ENCODE results near the gene LRRC18.

The LRRC18 gene

GRCh38 chr10:48905311-48905710 is 34.3 kb downstream of the LRRC18 start:
- no peak for DNase-seq

GRCh38 chr10:48904861-48905260 is 34.8 kb downstream of the LRRC18 start:
- DNase-seq = no peak

DNA sequence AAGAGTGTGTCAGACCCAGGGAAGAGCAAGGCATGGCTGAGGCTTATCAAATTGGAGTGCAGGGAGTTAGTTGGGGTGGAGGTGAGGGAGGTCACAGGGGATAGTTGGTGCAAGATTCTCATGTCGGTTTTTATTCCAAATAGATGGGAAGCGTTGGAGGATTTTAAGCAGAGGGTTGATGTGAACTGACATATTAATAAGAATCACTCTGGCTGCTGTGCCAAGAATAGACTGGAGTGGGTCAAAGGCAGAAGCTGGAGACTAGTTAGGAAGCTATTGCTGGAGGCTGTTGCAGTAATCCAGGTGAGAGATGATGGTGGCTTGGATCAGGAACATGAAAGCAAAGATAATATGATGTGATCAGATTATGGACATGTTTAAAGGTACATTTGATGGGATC is 36.5 kb downstream of the LRRC18 start:
- DNase-seq = no peak

DNA sequence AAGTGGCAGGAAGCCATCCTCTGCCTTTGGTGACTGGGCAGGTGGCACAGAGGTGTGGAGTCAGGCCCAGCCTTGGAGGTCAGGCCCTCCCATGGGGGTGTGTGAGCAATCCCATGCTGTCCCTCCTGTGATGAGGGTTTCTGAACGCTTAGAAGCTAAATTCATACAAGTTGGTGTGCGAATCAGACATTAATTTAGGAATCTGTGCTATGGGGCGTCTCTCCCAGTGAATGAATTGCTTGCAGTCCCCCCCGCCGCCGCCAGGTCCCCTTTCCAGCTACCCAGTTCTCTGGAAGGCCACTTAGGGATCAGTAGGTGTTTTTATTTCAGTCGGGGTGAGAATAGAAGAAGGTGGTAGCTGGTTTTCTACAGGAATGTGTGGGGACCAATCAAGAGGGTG is 37.5 kb downstream of the LRRC18 start:
- DNase-seq = no peak

- DNase-seq = no peak
These were observed 38.3 kb downstream of the LRRC18 start for GRCh38 chr10:48901319-48901718.

- no peak for DNase-seq
These were observed 39.3 kb downstream of the LRRC18 start for GRCh38 chr10:48900371-48900801.

GRCh38 chr10:48899781-48900180 is 39.9 kb downstream of the LRRC18 start:
- no peak for DNase-seq

GRCh38 chr10:48898426-48898825 is 41.2 kb downstream of the LRRC18 start:
- DNase-seq = no peak

DNA sequence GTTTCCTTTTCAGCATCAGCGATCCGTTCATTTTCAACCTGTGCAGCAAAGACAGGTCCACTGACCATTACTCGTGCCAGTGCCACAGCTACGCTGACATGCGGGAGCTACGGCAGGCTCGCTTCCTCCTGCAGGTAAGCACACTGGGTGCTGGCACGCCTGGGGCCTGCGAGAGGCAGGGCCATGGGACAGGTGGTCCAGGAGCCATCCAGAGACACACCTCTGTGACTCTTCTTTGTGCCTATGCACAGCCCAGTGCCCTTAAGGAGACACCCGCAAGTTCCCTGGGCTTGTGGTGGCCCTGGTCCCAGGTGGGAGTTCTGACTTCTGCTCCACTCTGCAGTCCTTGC is 42.2 kb downstream of the LRRC18 start:
- DNase-seq = no peak

DNA sequence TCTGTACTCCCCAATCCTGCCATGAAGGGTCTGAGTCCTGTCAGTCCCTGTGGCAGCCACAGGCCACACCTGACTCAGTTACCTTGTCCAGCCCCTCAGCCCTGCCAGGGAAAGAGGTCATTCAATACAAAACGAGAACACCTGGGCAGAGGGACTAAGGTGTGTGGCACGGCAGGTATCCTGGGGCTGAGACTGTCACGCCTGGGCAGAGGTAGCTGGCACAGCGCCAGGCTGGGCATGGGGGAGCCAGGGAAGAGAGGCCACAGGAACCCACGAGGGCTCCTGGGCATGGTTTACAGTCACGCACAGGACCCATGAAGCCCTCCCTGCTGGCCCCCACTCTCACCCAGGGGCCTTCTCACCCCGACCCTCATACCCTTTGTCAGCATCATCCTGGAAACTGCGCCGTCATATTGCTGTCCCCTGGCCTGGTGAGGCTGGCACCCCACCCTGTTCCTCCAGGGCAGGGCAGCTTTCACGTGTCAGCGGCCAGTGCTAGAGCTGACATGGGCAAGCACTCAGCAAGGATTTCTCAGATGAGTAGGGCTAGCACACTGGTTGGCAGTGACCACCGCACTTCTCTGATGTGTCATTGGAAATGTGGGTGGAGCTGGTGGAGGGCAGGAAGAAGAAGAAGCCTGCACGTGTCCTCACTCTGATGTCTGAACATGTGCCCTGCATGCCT is 42.7 kb downstream of the LRRC18 start:
- DNase-seq = no peak

DNA sequence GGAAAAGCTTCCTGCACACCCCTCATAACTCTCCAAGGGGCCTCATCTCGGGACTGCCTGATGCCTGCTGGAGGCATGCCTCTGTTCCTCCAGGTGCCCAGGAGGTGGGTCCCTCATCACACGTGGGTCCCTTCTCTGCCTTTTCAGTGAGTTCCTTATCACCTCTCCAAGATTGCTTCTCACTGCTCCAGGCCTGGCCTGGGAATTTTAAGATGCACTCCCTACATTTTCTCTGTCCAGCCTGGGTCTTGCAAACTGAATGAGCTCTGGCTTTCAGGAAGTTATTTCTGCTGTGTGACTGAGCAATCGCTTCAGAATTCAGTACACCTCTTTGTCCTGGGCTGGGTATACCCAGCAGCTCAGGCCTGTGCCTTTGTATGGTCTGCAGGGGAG is 43.8 kb downstream of the LRRC18 start:
- DNase-seq = no peak

DNA sequence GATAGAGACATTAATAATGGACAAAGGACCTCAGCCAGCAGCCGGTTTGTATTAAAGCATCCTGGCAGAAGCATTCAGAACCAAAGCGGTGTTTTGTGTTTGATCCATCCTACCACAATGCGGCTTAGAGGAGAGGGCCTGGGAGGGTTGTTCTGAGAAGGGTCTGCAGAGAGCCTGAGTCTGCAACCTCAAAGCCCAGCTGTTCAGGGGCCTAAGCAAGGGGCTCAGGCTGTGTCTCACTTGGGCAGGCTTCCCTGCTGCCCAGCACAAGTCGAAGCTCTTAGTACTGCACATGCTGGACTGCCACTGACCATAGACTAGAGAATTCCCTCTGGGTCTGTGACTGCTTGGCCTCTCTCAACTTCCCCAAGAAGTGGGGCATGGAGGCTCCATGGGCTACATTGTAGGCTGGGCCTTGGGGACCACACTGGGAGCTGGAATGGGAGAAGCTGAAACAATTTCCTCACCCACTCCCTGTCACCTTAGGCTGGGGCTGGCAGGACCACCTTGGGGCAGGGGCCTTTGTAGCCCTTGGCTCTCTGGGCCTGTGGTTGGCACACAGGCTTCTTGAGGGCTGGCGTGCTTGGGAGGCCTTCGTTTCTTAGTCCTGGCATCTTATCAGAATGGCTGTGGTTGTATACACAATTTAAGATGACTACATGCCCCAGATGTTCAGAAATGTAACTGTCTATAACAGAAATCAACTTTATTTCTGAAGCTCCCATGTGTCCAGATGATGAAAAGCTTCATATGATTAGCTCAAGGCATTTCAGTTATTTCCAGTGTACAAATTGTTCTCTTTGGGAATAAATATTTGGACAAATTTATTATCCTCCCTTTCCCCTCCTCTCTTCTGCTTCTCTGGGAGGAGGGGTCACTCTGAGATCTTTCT is 44.5 kb downstream of the LRRC18 start:
- DNase-seq = no peak

- DNase-seq = no peak
These were observed 48.5 kb downstream of the LRRC18 start for GRCh38 chr10:48890888-48891850.

- no peak for DNase-seq
These were observed 51.7 kb downstream of the LRRC18 start for GRCh38 chr10:48887982-48888381.

DNA sequence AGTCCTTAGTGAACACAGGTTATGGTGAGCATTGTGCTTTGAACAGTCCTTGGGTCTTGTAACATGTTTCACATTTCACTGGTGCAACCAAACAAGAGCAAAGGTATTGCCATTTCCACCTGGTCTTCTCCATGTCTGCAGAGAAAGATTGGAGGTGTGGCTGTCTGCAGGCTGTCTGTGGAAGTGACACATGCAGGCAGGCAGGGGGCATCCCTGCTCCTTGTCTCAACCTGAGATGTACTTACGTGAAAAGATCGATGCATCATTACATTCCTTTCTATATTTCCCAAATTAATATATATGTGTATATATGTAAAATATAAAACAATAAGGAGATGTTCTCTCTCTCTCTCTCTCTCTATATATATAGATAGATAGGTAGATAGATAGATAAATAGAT is 54.3 kb downstream of the LRRC18 start:
- DNase-seq = no peak

GRCh38 chr10:48884179-48885045 is 55.2 kb downstream of the LRRC18 start:
- no peak for DNase-seq

DNA sequence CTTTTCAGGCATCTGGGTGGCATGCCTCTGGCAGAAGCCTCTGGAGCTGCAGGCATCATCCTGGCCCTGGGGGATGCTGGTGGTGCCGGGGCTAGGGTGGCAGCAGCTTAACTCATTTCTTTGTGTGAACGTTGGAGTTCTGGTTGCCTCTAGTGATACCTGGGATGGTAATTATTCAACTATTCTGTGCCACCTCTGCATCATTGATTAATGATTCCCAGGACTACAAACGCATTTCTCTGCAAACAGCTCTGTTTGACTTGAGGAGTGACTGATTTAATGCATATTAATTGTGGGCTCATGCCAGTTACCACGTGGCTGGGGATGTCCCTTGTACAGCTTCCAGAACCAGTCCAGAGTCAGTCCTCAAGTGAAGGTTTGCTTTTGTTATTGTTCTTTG is 55.9 kb downstream of the LRRC18 start:
- no peak for DNase-seq

DNA sequence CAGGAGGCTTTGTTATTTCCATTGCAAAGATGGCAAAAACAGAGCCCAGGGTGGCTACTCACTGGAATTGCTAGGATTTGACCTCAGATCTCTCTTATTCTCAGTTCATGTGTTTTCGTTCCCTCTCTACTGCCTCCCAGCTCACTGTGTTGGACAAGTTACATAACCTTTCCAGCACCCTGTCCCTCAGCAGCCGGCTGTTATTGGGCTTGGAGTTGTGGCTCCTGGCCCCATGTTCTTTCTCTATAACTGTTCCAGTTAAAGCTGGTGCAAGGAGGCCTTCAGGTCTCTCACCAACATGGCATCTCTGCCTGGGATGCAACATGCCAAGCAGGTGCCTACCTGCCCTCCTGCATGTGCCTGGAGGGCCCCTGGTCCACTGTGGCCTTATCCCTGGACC is 56.8 kb downstream of the LRRC18 start:
- no peak for DNase-seq

GRCh38 chr10:48881937-48882336 is 57.7 kb downstream of the LRRC18 start:
- no peak for DNase-seq

- DNase-seq = no peak
These were observed 59.5 kb downstream of the LRRC18 start for GRCh38 chr10:48880016-48880705.

DNA sequence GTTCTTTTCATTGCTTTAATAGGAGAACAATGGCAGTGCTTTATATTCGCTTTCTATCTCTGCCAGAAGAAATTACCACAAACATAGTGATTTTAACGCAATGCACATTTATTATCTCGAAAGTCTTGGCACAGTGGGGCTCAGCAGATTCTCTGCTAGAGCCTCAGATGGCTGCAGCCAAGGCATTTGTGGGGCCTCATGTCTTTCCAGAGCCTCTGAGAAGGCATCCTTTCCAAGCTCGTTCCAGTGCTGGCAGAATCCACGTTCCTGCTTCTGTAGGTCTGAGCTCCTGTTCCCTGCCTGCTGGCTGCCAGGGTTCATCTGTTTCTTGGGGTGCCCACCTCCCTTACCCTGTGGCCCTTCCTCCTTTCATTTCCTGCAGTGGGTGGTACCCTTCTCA is 60.2 kb downstream of the LRRC18 start:
- no peak for DNase-seq

DNA sequence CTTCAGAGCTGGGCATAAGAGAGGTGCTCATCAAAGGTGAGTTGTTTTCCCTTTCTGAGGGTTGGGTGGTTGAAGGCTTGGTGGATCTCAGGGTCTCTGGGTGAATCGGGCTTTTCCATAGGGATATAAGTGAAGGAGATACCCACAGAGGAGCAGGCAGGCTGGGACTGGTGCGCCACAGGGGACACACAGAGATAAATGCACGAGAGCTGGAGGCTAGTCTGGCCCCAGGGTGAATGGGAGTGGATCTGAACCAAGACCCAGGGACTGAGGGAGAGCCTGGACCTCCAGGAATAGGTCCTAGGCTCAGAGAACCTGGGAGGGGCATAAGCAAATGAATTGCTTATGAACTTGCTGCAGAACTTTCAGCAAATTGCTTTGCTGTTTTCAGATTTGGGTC is 61.5 kb downstream of the LRRC18 start:
- no peak for DNase-seq

Data from stimulated activated CD4-positive, alpha-beta T cell treated with anti-CD3 and anti-CD28 coated beads, Interleukin-1b, Interleukin-23, amount 100 ng/mL, for 48 hours (primary cell).